HG03565 (cell line): ENCODE measurements around the gene CPSF3.
"Not testable (repeated sequence)": the region's sequence is repeated elsewhere in the genome, so short reads cannot be mapped to it uniquely, and the experiment has no call there.

Experiments
- ATAC-seq: cut with Tn5 transposase; IDR thresholded peaks from one replicate; pipeline ENCODE4 v1.9.1; 2021; ENCODE audit warnings: mild to moderate bottlenecking, moderate library complexity; ENCODE audit not compliant: unreplicated experiment

Gene CPSF3

DNA sequence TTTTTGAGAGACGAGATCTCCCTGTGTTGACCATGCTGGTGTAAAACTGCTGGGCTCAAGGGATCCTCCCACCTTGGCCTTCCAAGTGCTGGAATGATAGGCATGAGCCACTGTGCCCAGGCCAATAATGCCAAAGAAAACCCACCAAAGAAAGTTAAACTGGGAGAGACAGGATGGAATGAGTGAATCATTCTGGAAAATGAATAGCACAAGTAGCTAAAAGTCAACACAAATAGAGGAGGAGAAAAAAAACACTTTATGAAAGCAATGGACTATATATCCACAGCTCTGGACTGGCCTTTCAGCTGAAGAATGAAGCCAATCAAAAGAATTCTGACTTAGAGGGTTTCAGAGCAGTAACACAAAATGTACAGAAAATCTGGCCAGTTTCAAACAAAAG lies 74.8 kb downstream of the CPSF3 start:
- ATAC-seq: no peak

DNA sequence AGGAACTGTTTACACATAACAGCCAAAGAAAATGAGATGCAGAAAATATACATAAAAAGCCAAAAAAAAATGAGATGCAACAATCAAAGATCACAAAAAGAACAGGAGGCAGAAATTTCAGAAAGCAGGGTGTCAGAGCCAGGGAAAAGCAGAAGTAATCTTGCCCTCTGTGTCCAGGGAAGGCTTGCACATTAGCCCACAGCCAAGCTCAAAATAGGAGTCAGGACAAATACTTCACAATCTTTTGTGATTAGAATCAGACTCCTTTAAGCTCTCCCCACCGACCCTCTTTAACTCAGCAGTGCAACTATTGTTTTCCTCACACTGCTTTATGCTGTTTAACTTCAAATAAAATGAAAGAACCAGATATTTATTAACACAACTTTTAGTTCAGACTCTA lies 85.5 kb downstream of the CPSF3 start:
- no peak for ATAC-seq

DNA sequence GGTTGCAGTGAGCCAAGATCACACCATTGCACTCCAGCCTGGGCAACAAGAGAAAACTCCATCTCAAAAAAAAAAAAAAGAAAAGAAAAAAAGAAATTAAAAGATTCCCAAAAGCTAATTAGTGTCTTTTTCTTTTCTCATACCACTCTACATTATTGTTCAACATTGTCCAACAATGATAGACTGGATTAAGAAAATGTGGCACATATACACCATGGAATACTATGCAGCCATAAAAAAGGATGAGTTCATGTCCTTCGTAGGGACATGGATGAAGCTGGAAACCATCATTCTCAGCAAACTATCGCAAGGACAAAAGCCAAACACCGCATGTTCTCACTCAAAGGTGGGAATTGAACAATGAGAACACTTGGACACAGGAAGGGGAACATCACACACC lies 90.5 kb downstream of the CPSF3 start:
- not testable (repeated sequence) for ATAC-seq

DNA sequence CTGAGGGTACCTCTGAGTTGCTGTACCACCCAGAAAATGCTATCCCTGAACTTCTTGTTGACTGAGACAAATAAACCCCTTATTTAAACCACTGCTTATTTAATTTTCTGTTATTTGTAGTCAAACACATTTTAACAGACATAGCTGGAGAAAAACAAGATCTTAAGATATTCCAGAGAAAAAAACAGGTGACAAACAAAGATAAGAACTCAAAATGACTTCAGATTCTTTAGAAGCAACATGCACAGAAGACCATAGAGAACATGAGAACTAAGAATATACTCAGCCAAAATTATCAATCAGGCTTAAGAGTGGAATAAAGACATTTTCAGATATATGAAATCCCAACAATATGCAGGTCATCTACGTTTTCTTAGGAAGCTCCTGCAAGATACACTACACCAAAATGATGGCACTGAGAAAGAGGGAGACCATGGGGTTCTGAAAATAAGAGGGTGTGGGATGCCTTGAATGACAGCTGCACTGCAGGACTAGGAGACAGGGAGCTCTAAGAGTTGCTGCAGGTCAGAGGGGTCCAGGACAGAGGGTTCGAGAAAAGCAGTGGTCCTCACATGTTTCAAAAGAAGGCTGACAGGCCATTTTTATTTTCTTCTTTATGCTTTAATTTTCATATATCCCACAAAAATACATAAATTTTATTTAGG lies 93.8 kb downstream of the CPSF3 start:
- no peak for ATAC-seq

DNA sequence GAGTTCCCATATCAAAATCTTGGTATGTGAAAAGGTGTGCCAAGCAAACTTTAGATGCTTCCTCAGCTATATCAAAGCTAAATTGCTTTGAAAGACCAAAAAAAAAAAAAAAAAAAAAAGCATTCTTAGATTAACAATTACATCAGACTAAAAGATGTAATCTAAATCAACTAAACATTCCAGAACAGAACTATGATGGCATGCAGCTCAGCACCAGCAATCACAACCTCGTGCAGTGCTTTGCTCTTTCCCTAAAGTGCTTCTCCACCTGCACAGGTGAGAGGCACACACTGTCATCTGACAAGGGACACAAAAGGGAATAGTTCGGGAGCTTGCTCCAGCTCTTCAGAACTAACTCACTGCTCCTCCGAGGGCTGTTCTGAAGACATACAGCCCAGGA lies 94.7 kb downstream of the CPSF3 start:
- ATAC-seq: no peak

DNA sequence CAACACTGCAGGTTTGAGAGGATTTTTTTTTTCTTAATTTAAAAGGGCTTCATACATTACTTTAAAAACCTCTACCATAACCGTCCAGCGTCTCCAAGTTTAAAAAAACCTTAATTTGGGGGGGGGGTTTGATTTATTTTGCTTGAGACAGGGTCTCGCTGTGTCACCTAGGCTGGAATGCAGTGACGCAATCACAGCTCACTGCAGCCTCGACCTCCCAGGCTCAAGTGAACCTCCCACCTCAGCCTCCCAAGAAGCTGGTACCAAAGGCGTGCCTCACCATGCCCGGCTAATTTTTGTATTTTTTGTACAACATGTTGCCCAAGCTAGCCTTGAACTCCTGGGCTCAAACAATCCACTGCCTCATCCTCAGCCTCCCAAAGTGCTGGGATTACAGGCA lies 95.3 kb downstream of the CPSF3 start:
- ATAC-seq: no peak

DNA sequence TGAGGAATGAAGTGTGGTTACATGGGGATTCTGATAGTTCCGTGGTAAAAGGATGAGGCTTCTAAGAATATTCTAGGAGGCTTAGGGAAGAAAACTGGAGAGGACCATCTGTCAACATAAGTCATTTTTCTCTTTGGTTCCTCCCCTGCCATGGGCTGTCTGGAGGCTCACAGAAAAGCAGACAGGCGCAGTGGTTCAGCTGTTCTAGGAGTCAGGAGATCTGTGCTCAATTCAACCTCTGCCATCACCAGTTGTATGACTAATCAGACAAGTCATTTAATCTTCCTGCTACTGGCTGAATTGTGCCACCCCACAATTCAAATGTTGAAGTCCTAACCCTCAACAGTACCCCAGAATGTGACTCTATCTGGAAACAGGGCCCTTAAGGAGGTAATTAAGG lies 95.8 kb downstream of the CPSF3 start:
- ATAC-seq: no peak
